Skeletal muscle tissue (tissue), 4 donors: ENCODE results near the gene KCTD16. TPM values are rescaled to one million over a fixed set of nuclear protein-coding genes. Genes with fewer than 3 reads are reported as not detected.

Source experiments
- H3K27ac ChIP-seq: one replicate; pipeline ENCODE4 v1.7.0; 2013; ENCODE audit warnings: mild to moderate bottlenecking, low read depth, low read length, inconsistent platforms
- H3K27me3 ChIP-seq, 3 donors: one replicate each; pipeline ENCODE4 v1.7.0; 2013; ENCODE audit warnings: low read length in 3 of 3; ENCODE audit not compliant: control insufficient read depth in 3 of 3, insufficient read depth in 3 of 3
- H3K36me3 ChIP-seq, 3 donors: one replicate each; pipeline ENCODE4 v1.7.0; 2013; ENCODE audit warnings: low read length in 3 of 3; ENCODE audit not compliant: control insufficient read depth in 3 of 3, insufficient read depth in 3 of 3
- H3K4me1 ChIP-seq, 3 donors: one replicate each; pipeline ENCODE4 v1.7.0; 2013; ENCODE audit warnings: low read length in 3 of 3, mild to moderate bottlenecking in 3 of 3; ENCODE audit not compliant: control insufficient read depth in 3 of 3, insufficient read depth in 3 of 3
- H3K4me3 ChIP-seq, 3 donors: one replicate each; pipeline ENCODE4 v1.7.0; 2013; ENCODE audit warnings: low read length in 3 of 3
- H3K9ac ChIP-seq, 3 donors: one replicate each; pipeline ENCODE4 v1.7.0; 2013; ENCODE audit warnings: low read length in 3 of 3, mild to moderate bottlenecking in 3 of 3, moderate library complexity in 2 of 3, low read depth in 1 of 3
- H3K9me3 ChIP-seq, 3 donors: one replicate each; pipeline ENCODE4 v1.7.0; 2013; ENCODE audit warnings: low read length in 3 of 3; ENCODE audit not compliant: control insufficient read depth in 3 of 3
- total RNA-seq: library from RNA; depleted of rRNA; stranded (reverse); fragments of >200 nt; gene quantifications from one replicate; pipeline ENCODE4 v1.2.3, GENCODE V29; 2014
- donor health status: Osteomylitis.

KCTD16 gene
- total RNA-seq, 1 donor from 2014 or later, result under 0.01 TPM

- H3K9ac ChIP-seq, result no peak overlapping the region
- no peaks in the 10 kb centered on the region for H3K9me3 ChIP-seq
- no peaks in the 10 kb centered on the region for H3K27me3 ChIP-seq
- no peak overlapping the region for H3K27ac ChIP-seq
- no peaks in the 10 kb centered on the region for H3K4me1 ChIP-seq
- H3K36me3 ChIP-seq, result no peaks in the 10 kb centered on the region
- H3K4me3 ChIP-seq, result no peak overlapping the region
Measured at GRCh38 chr5:144403817-144404420, 233.2 kb downstream of the KCTD16 start.

DNA sequence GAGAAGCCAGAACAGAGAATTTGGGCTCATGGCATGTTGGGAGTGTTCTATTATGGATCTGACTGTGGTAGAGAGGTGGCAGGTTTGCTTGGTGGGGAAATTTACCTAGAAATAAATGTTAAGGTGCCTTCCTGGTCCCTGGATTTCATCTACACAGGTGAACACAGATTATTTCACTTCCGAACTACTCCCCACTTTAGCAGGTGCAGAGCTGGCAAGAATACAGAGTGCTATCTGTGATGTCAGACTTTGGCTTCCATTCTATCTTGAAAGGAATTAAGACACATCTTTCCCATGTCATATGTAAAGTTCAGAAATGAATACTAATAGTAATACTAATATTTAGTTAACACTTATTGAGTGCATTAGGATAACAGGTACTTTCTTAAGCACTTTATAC lies 234.0 kb downstream of the KCTD16 start:
- Histone ChIP-seq H3K9me3 (no peaks in the 10 kb centered on the region), H3K27ac (no peak overlapping the region), H3K9ac (no peak overlapping the region), H3K4me3 (no peak overlapping the region), H3K36me3 (no peaks in the 10 kb centered on the region), H3K4me1 (no peaks in the 10 kb centered on the region), H3K27me3 (no peaks in the 10 kb centered on the region)

DNA sequence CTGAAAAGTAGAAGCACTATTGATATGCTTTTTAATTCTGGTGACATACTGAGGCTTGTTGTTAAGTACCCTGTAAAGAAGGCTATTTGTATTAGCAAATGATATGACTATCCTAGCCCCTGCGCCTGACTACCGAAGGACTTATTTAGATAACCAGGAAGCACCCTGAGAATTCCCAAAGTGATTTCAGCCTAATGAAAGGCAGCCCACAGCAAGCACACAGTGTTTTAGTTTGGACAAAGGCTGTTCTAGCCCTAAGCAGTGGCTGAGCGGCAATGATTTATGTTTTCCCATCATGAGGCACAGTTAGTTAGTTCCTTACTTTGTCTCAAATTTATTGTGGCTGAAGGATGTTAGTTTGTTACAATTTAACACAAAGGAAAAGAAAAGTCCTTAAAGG lies 235.3 kb downstream of the KCTD16 start:
- no peak overlapping the region for H3K4me3 ChIP-seq
- no peak overlapping the region for H3K9ac ChIP-seq
- H3K36me3 ChIP-seq, result no peaks in the 10 kb centered on the region
- H3K27ac ChIP-seq, result no peak overlapping the region
- no peaks in the 10 kb centered on the region for H3K9me3 ChIP-seq
- no peaks in the 10 kb centered on the region for H3K4me1 ChIP-seq
- H3K27me3 ChIP-seq, result no peaks in the 10 kb centered on the region

DNA sequence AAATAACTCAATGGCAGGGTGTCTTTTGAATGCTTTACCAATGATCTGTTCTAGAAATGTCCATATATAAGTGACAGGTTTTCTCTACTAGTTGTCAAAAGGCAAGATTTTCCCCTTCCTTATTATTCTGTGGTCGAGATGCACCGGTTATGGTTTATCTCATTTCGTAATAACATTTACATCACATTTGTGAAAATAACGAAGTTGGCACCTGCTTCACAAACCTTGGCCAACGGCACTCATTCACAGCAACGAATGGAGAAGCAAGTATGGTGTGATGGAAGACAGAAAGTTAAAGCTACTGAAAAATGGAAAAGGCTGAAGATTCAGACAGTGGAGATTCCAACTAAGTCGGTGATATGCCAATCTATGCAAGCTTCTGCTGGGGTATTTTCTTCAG lies 235.8 kb downstream of the KCTD16 start:
- H3K9me3 ChIP-seq, result no peaks in the 10 kb centered on the region
- H3K36me3 ChIP-seq, result no peaks in the 10 kb centered on the region
- H3K4me3 ChIP-seq, result no peak overlapping the region
- no peak overlapping the region for H3K9ac ChIP-seq
- H3K27me3 ChIP-seq, result no peaks in the 10 kb centered on the region
- H3K4me1 ChIP-seq, result no peaks in the 10 kb centered on the region
- no peak overlapping the region for H3K27ac ChIP-seq

DNA sequence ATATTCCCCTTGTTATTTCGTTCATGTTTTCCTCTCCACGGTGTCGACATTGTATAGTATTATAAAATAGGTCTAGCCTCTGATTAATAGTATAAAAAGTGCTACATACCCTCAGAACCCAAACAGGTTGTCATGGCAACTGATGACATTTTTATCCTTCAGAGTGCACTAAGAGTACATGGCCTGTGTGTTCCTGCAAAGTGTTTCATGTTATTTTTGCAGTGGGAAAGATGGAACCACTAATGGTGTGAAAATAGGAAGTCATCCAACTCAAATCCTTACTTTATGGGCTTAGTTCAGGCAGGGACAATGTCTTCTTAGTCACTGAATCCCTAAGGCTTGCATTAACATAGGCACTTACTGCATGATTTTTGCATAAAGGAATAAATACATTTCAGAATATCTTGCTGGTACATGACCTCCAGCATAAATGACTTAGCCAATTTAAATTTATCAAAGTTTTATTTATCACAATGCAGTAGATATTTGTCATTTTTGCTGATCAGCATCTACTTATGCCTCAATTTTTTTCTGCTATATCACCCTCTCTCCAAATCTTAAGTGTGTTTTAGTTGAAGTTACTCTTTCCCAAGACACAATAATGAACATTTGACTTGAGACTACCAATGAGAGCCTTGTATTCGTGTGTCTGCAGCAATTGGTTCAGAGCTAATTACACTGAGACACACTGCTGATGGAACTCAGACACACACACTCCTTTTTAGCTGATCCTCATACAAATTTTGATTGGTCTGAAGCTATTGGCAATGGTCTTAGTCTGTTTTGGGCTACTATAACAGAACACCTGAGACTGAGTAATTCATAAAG lies 243.7 kb downstream of the KCTD16 start:
- Histone ChIP-seq H3K9ac (no peak overlapping the region), H3K36me3 (no peaks in the 10 kb centered on the region), H3K4me1 (no peaks in the 10 kb centered on the region), H3K27ac (no peak overlapping the region), H3K27me3 (no peaks in the 10 kb centered on the region), H3K9me3 (peaks cover 0 to 3% (median 0%) of the 10 kb centered on the region in 3 donors), H3K4me3 (no peak overlapping the region)

DNA sequence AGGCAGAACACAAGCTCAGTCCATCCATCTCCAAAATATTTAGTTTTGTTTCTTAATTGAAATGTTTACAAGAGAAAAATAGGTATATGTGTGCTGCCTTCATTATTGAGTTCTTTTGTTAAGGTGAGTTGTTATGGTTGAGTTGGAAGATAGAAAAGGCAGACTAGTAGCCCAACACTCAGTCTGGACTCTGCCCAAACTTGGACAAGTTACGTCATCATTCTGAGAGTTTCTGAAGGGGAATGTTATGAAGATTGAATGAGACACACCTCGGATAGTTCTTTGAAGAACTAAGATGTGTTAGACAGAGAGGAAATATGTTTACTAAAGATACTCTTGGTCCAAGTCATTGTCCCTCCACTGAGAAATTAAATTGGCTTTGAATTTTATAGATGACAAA lies 245.5 kb downstream of the KCTD16 start:
- Histone ChIP-seq H3K9me3 (peaks cover 0 to 3% (median 0%) of the 10 kb centered on the region in 3 donors), H3K27ac (no peak overlapping the region), H3K4me1 (no peaks in the 10 kb centered on the region), H3K9ac (no peak overlapping the region), H3K4me3 (no peak overlapping the region), H3K36me3 (no peaks in the 10 kb centered on the region), H3K27me3 (no peaks in the 10 kb centered on the region)

DNA sequence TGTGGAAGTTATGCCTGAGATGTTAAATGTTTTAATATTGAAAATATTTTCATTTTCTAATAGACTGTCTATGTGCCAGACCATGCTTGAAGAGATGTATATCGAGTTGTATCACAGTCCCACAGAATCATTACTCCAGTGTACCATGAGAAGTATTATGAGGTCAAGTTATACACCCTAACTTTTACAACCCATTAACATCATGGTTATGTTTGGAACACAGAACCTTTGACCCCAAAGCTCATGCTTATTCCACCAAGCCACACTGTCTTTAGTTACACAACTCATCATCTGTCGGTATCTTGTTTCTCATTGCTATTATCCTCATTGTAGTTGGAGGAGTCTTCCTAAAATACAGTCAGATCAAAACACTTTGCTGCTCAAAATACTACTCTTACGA lies 248.0 kb downstream of the KCTD16 start:
- Histone ChIP-seq H3K9me3 (peaks cover 0 to 3% (median 0%) of the 10 kb centered on the region in 3 donors), H3K27me3 (no peaks in the 10 kb centered on the region), H3K9ac (no peak overlapping the region), H3K27ac (no peak overlapping the region), H3K4me3 (no peak overlapping the region), H3K4me1 (no peaks in the 10 kb centered on the region), H3K36me3 (no peaks in the 10 kb centered on the region)

DNA sequence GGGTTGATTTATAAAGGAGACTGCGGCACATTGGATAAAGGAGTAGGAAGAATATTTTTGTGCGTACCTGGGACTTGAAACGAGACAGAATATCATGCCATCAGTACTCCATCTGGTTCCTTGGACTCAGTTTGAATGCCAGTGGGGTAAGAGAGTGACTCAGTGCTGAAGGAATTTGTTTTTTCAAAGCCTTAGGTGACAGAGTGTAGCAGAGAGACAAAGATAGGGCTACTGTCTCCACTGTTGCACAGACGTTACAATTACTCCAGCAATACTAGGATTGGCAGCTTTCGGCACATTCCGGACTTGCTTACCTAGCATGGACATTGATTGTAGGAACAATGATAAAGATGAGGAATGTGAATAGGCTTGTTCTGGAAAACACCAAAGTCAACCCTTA lies 250.7 kb downstream of the KCTD16 start:
- Histone ChIP-seq H3K27me3 (no peaks in the 10 kb centered on the region), H3K9me3 (peaks cover 0 to 3% (median 0%) of the 10 kb centered on the region in 3 donors), H3K36me3 (no peaks in the 10 kb centered on the region), H3K27ac (no peak overlapping the region), H3K4me3 (no peak overlapping the region), H3K4me1 (no peaks in the 10 kb centered on the region), H3K9ac (no peak overlapping the region)

DNA sequence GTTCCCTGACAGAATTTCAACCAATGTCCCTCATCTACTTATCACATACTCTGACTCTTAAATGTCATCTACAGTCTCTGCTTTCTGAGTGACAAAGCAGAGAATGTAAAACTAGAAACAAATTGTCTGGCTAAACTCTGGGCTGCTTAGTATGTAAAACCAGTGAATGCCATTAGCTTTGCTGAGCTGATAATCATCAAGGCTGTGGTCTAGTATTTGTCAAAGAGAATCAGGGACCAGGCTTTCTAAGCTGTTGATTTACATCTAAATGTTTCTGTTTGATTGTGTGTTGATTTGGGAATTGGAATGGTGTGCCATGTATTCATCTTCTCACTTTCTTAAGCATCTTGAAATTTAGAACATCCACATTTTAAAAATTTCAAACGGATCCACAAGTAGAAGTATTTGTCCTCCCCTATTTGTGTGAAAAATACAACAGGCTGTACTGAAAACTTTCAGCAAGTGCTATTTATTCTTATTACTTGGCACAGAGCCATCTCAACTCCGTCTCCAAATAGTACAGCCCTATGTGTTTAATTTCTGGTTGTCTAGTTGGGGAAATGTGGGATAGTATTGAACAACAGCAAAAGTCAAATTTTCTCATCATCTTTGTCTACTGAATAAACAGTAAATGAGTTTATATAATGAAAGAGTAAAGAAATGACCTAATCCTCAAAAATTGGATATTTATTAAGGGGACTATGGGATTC lies 251.5 kb downstream of the KCTD16 start:
- Histone ChIP-seq H3K9ac (no peak overlapping the region), H3K9me3 (no peaks in the 10 kb centered on the region), H3K27me3 (no peaks in the 10 kb centered on the region), H3K36me3 (no peaks in the 10 kb centered on the region), H3K27ac (no peak overlapping the region), H3K4me1 (no peaks in the 10 kb centered on the region), H3K4me3 (no peak overlapping the region)

DNA sequence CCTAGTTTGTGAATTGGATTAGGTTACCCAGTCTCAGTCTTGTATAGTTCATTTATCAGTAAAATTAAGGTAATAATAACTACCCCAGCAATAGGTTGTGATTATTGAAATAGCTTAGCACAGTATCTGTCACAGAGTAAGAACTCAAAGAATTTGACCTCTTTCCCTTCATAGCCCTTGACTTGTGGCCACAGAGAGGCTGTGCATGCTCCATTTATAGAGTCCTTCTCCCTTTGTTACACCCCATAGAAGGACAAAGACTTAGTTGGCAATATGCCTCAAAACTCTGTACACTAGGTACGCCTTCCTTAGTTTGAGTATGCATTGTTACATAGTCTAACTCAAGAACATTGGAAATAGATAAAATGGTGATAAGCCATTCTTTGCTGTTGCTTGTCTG lies 257.2 kb downstream of the KCTD16 start:
- Histone ChIP-seq H3K36me3 (no peaks in the 10 kb centered on the region), H3K9ac (no peak overlapping the region), H3K4me3 (no peak overlapping the region), H3K27ac (no peak overlapping the region), H3K9me3 (no peaks in the 10 kb centered on the region), H3K4me1 (no peaks in the 10 kb centered on the region), H3K27me3 (no peaks in the 10 kb centered on the region)
